K562 (cell line): ENCODE measurements around the gene SLC36A3. TPM values are rescaled to one million over a fixed set of nuclear protein-coding genes. Genes with fewer than 3 reads are reported as not detected.

Source experiments
- ATAC-seq: fragments of 200-7000 bp; cut with Tn5 transposase; 3 replicates; pipeline ENCODE4 v1.9.1; 2020; ENCODE audit warnings: moderate library complexity
- BruUV-seq: library from RNA; stranded (reverse); fragments of 400-500 nt; replicated peaks from 2 replicates; lab custom pipeline; 2021; lab: Mats Ljungman, UMichigan
- CTCF ChIA-PET: fragments of 300-600 bp; formaldehyde crosslinking; extraction: SDS; loops from one replicate; lab custom pipeline; 2021; ENCODE audit warnings: low intra/inter-chr PET ratio; lab: Yijun Ruan, JAX
- POLR2A ChIA-PET: fragments of 300-600, 350-650 bp; sonication (Branson Sonifier 250); formaldehyde crosslinking; extraction: SDS; loops from one replicate; lab custom pipeline; 2021; ENCODE audit warnings: antibody characterized with exemption, inconsistent platforms; lab: Yijun Ruan, JAX
- DNase-seq, 4 experiments: peaks; one replicate each; pipeline versions ENCODE4 v3.0.0 to v3.0.0-alpha.2; 2011 to 2018; ENCODE audit warnings: low spot score in 3 of 4, mixed read lengths in 3 of 4; ENCODE audit errors: extremely low read depth in 1 of 4
- FAIRE-seq: peaks from 2 replicates; lab custom pipeline; 2011; peaks lifted over from hg19 to GRCh38; lab: Jason Lieb, UNC
- H2AFZ ChIP-seq: 2 replicates; pipeline ENCODE4 v1.6.0; 2011; ENCODE audit warnings: low read depth, low read length, control low read depth, inconsistent platforms
- H3K27ac ChIP-seq: fragments of 200-600 bp; 3 replicates; pipeline ENCODE4 v1.8.0; 2011; ENCODE audit warnings: low read depth, mild to moderate bottlenecking, control low read depth, inconsistent platforms, low read length, moderate library complexity, mixed read lengths; ENCODE audit errors: extremely low read depth
- H3K27me3 ChIP-seq, 2 experiments: fragments of 300-600 bp in 1 of 2; 2 replicates in 1 of 2; 3 replicates in 1 of 2; pipeline versions ENCODE4 v1.6.0 to v1.8.0; 2011; ENCODE audit warnings: inconsistent platforms in 2 of 2, low read length in 2 of 2, mild to moderate bottlenecking in 1 of 2, mixed read lengths in 1 of 2, moderate library complexity in 1 of 2; ENCODE audit not compliant: control insufficient read depth in 2 of 2, insufficient read depth in 2 of 2
- H3K36me3 ChIP-seq: fragments of 300-600 bp; 3 replicates; pipeline ENCODE4 v1.8.0; 2011; ENCODE audit warnings: mild to moderate bottlenecking, low read length, inconsistent platforms; ENCODE audit not compliant: control insufficient read depth, insufficient read depth
- H3K4me1 ChIP-seq, 2 experiments: fragments of 200-600 bp in 1 of 2; replicated peaks in 1 of 2; 2 replicates in 1 of 2; 3 replicates in 1 of 2; pipeline versions ENCODE4 v1.5.1 to v1.8.0; 2011; ENCODE audit warnings: inconsistent platforms in 2 of 2, low read length in 2 of 2, mild to moderate bottlenecking in 1 of 2, mixed read lengths in 1 of 2, moderate library complexity in 1 of 2; ENCODE audit not compliant: control insufficient read depth in 2 of 2, insufficient read depth in 2 of 2
- H3K4me2 ChIP-seq: 2 replicates; pipeline ENCODE4 v1.6.1; 2011; ENCODE audit warnings: low read length, control low read depth, inconsistent platforms, mixed read lengths; ENCODE audit not compliant: insufficient read depth
- H3K4me3 ChIP-seq: fragments of 200-600 bp; sonication (generic), shearing (Covaris generic); 2 replicates; pipeline ENCODE4 v1.5.1; 2016; ENCODE audit warnings: control low read depth, inconsistent platforms
- H3K79me2 ChIP-seq: fragments of 200-600 bp; 3 replicates; pipeline ENCODE4 v1.8.0; 2011; ENCODE audit warnings: low read length, inconsistent platforms; ENCODE audit not compliant: control insufficient read depth, insufficient read depth
- H3K9ac ChIP-seq, 2 experiments: 2 replicates each; pipeline versions ENCODE4 v1.6.0 to v1.6.1; 2011; ENCODE audit warnings: low read depth in 2 of 2, low read length in 2 of 2, control low read depth in 1 of 2, inconsistent platforms in 1 of 2, mild to moderate bottlenecking in 1 of 2, mixed read lengths in 1 of 2; ENCODE audit not compliant: insufficient read depth in 1 of 2
- H3K9me1 ChIP-seq: one replicate; pipeline ENCODE4 v1.6.0; 2011; ENCODE audit warnings: inconsistent platforms, mild to moderate bottlenecking, low read length, moderate library complexity; ENCODE audit not compliant: control insufficient read depth, insufficient read depth
- H3K9me3 ChIP-seq: replicated peaks from 2 replicates; pipeline ENCODE4 v1.5.1; 2011; ENCODE audit warnings: low read depth, low read length, inconsistent platforms; ENCODE audit not compliant: control insufficient read depth, insufficient read depth
- H4K20me1 ChIP-seq: replicated peaks from 2 replicates; pipeline ENCODE4 v1.6.1; 2011; ENCODE audit warnings: low read length, inconsistent platforms, mixed read lengths; ENCODE audit not compliant: control insufficient read depth, insufficient read depth
- DACH1 ChIP-seq: fragments of 450-650 bp; IDR thresholded peaks from 2 replicates; pipeline ENCODE4 v1.6.1; 2018; ENCODE audit not compliant: partially characterized antibody
- DDX20 ChIP-seq: fragments of 450-650 bp; IDR thresholded peaks from 2 replicates; pipeline ENCODE4 v1.6.1; 2016; ENCODE audit warnings: missing genetic modification characterization, low read depth, mild to moderate bottlenecking, missing compliant biosample characterization, moderate library complexity
- GABPA ChIP-seq: fragments of 200-800 bp; sonication (Bioruptor generic); conservative IDR thresholded peaks from 2 replicates; pipeline ENCODE4 v1.6.1; 2016; ENCODE audit warnings: low read depth, missing genetic modification characterization, missing compliant biosample characterization
- HOXB6 ChIP-seq: fragments of 250-450 bp; sonication (Bioruptor Pico); IDR thresholded peaks from 2 replicates; pipeline ENCODE4 v1.5.1; 2022; ENCODE audit warnings: mild to moderate bottlenecking, borderline replicate concordance
- POLR2H ChIP-seq: IDR thresholded peaks from 2 replicates; pipeline ENCODE4 v1.6.1; 2016; ENCODE audit warnings: missing genetic modification characterization, low read depth, mild to moderate bottlenecking, control low read depth, missing compliant biosample characterization, moderate library complexity
- PTBP1 ChIP-seq: fragments of 200-400 bp; formaldehyde crosslinking; IDR thresholded peaks from 2 replicates; pipeline ENCODE4 v1.6.1; 2017; ENCODE audit warnings: low read depth, low read length
- SMARCA5 ChIP-seq: fragments of 450-650 bp; IDR thresholded peaks from 2 replicates; pipeline ENCODE4 v1.6.1; 2016
- ZNF41 ChIP-seq: fragments of 250-450 bp; sonication (Bioruptor Pico); conservative IDR thresholded peaks from 2 replicates; pipeline ENCODE4 v1.4.0; 2020; ENCODE audit warnings: mild to moderate bottlenecking
- ZNF75A ChIP-seq: fragments of 450-650 bp; formaldehyde crosslinking; IDR thresholded peaks from 2 replicates; pipeline ENCODE4 v1.4.0; 2020; ENCODE audit warnings: mild to moderate bottlenecking
- WGBS: fragments of 100-300 bp; shearing (Covaris generic); methylation state at CpG from one replicate; pipeline ENCODE4 v1.1.6; 2016; ENCODE audit warnings: low coverage, mixed read lengths; ENCODE audit not compliant: insufficient coverage; ENCODE audit errors: missing lambda C conversion rate; 5-methylcytosine and 5-hydroxymethylcytosine counted together
- in situ Hi-C: fragments of 300-500 bp; cut with MboI; formaldehyde crosslinking; loops from 4 replicates; pipeline ENCODE4 v1.15.0; 2018; ENCODE audit warnings: inconsistent platforms, mixed read lengths
- intact Hi-C: fragments of 100-400 bp; cut with micrococcal nuclease; formaldehyde crosslinking; loops from 2 replicates; pipeline ENCODE4 v1.14.2; 2022
- polyA plus RNA-seq, 8 experiments: library from polyadenylated mRNA; depleted of rRNA in 4 of 8; stranded (reverse) in 5 of 8; unstranded in 3 of 8; fragments of >200 nt; fragmentation: Nextera tagmentation in 2 of 8; fragmentation: Illumina TruSeq in 1 of 8; extraction: Ambion mirVana in 2 of 8; extraction: Trizol in 1 of 8; gene quantifications; 2 replicates each; pipeline versions ENCODE4 v1.2.1 to v1.2.3, GENCODE V29; 2011 to 2014; ENCODE audit warnings: inconsistent platforms in 1 of 8, missing spikeins in 1 of 8
- total RNA-seq, 7 experiments: library from RNA; depleted of rRNA in 6 of 7; stranded (reverse); fragments of >200 nt in 6 of 7; fragmentation: Illumina TruSeq in 2 of 7; extraction: Trizol in 2 of 7; gene quantifications; 2 replicates each; pipeline versions ENCODE4 v1.2.1 to v1.2.3, GENCODE V29; 2011 to 2021; ENCODE audit warnings: low replicate concordance in 1 of 7
- TF ChIP-seq, protein P1 (sequence below): fragments of 250-450 bp; sonication (Bioruptor Pico); IDR thresholded peaks from 2 replicates; pipeline ENCODE4 v1.8.0; 2022; ENCODE audit warnings: inconsistent platforms
- TF ChIP-seq, protein P2 (sequence below), 2 experiments: fragments of 450-650 bp; formaldehyde crosslinking in 1 of 2; IDR thresholded peaks; 2 replicates each; pipeline versions ENCODE4 v1.4.0 to v1.6.1; 2014 to 2020; ENCODE audit warnings: mild to moderate bottlenecking in 2 of 2, borderline replicate concordance in 1 of 2, low read depth in 1 of 2
- TF ChIP-seq, protein P3 (sequence below): IDR thresholded peaks from 2 replicates; pipeline ENCODE4 v1.6.1; 2014; ENCODE audit warnings: antibody characterized with exemption

Gene SLC36A3
- total and polyA plus RNA-seq, 9 of the 15 experiments (the other 6 are each of a cell fraction or from before 2014, with no cell fraction given), result not detected

DNA sequence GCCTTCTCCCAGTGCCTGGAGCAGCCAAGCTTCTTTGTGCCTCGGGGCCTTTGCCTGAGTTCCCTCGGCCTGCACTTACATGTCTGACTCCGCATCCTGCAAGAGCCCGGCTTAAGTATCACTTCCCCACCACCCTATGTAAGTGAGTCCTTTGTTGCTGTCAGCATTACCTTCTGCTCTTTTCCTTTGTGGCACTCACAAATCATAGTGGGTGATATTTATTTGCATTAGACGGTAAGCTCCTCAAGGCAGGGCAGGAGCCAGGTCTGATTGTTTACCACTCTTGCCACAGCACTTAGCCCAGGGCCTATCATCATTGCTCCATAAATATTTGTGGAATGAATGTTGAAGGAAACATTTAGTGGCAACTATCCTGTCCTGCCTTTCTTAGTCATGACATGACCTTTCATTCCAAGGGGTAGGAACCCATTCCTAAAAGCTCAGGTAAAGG, 45.8 kb downstream of the SLC36A3 start:
- no peaks in the 10 kb centered on the region for H4K20me1 ChIP-seq
- DNase-seq, result no peak
- no peak overlapping the region for H3K4me2 ChIP-seq
- H3K4me3 ChIP-seq, result no peak overlapping the region
- ChIA-PET POLR2A (no interaction called here), CTCF (no interaction called here)
- H3K27me3 ChIP-seq, result no peaks in the 10 kb centered on the region
- H3K4me1 ChIP-seq, result peaks cover 6 to 12% of the 10 kb centered on the region in 2 experiments; a peak in 3 of 5 replicates
- in situ Hi-C loops, result no loop called here
- peaks cover 3% of the 10 kb centered on the region; the same call in 2 of the 3 replicates for H3K79me2 ChIP-seq
- intact Hi-C loops, result no loop called here
- H3K9ac ChIP-seq, result peak overlapping the region in 1 of 2 experiments; percentile 59; a peak in 1 of 4 replicates
- ATAC-seq, result no peak
- BruUV-seq, result no TSS peak
- FAIRE-seq, result no peak
- no peaks in the 10 kb centered on the region for H3K9me1 ChIP-seq
- H2AFZ ChIP-seq, result no peak overlapping the region
- H3K27ac ChIP-seq, result no peak overlapping the region
- no peaks in the 10 kb centered on the region for H3K9me3 ChIP-seq
- peaks cover 3% of the 10 kb centered on the region; the same call in 1 of the 3 replicates for H3K36me3 ChIP-seq
- 64% methylated on average over 5 of the region's 5 CpGs for WGBS
- TF ChIP-seq HOXB6 (no peak), ZNF75A (CRISPR knock-in tag) (no peak), DACH1 (no peak), GABPA (no peak), SMARCA5 (no peak), PTBP1 (no peak), POLR2H (tag) (no peak), DDX20 (no peak), ZNF41 (CRISPR knock-in tag) (no peak)
- TF ChIP-seq, protein P1, sequence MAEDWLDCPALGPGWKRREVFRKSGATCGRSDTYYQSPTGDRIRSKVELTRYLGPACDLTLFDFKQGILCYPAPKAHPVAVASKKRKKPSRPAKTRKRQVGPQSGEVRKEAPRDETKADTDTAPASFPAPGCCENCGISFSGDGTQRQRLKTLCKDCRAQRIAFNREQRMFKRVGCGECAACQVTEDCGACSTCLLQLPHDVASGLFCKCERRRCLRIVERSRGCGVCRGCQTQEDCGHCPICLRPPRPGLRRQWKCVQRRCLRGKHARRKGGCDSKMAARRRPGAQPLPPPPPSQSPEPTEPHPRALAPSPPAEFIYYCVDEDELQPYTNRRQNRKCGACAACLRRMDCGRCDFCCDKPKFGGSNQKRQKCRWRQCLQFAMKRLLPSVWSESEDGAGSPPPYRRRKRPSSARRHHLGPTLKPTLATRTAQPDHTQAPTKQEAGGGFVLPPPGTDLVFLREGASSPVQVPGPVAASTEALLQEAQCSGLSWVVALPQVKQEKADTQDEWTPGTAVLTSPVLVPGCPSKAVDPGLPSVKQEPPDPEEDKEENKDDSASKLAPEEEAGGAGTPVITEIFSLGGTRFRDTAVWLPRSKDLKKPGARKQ (CRISPR knock-in tag), result no peak
- TF ChIP-seq, protein P2, sequence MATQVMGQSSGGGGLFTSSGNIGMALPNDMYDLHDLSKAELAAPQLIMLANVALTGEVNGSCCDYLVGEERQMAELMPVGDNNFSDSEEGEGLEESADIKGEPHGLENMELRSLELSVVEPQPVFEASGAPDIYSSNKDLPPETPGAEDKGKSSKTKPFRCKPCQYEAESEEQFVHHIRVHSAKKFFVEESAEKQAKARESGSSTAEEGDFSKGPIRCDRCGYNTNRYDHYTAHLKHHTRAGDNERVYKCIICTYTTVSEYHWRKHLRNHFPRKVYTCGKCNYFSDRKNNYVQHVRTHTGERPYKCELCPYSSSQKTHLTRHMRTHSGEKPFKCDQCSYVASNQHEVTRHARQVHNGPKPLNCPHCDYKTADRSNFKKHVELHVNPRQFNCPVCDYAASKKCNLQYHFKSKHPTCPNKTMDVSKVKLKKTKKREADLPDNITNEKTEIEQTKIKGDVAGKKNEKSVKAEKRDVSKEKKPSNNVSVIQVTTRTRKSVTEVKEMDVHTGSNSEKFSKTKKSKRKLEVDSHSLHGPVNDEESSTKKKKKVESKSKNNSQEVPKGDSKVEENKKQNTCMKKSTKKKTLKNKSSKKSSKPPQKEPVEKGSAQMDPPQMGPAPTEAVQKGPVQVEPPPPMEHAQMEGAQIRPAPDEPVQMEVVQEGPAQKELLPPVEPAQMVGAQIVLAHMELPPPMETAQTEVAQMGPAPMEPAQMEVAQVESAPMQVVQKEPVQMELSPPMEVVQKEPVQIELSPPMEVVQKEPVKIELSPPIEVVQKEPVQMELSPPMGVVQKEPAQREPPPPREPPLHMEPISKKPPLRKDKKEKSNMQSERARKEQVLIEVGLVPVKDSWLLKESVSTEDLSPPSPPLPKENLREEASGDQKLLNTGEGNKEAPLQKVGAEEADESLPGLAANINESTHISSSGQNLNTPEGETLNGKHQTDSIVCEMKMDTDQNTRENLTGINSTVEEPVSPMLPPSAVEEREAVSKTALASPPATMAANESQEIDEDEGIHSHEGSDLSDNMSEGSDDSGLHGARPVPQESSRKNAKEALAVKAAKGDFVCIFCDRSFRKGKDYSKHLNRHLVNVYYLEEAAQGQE (IDR thresholded peaks at IDR 0.05; ENCODE audit: borderline replicate concordance), result no peak
- TF ChIP-seq, protein P2 (CRISPR knock-in tag; IDR thresholded peaks at IDR 0.05; ENCODE audit: low read depth), result no peak
- TF ChIP-seq, protein P3, sequence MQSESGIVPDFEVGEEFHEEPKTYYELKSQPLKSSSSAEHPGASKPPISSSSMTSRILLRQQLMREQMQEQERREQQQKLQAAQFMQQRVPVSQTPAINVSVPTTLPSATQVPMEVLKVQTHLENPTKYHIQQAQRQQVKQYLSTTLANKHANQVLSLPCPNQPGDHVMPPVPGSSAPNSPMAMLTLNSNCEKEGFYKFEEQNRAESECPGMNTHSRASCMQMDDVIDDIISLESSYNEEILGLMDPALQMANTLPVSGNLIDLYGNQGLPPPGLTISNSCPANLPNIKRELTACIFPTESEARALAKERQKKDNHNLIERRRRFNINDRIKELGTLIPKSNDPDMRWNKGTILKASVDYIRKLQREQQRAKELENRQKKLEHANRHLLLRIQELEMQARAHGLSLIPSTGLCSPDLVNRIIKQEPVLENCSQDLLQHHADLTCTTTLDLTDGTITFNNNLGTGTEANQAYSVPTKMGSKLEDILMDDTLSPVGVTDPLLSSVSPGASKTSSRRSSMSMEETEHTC, result no peak
